Amniotic stem cell (primary cell): ENCODE data around the gene POM121L12.

Source experiments
- DNase-seq: peaks from one replicate; lab custom pipeline; 2025; lab: John Stamatoyannopoulos, UW

Gene POM121L12

GRCh38 chr7:53035499-53036412 lies at the start of gene POM121L12:
Gene POM121L12 (plus strand): TSS chr7:53035633. CDS start chr7:53035672, 39 bp downstream.
- no peak for DNase-seq

- DNase-seq = no peak
These were observed 43.4 kb upstream of the POM121L12 start for GRCh38 chr7:52992001-52992400.

GRCh38 chr7:52992479-52993162 lies 42.8 kb upstream of the POM121L12 start:
- DNase-seq = no peak

GRCh38 chr7:52995676-52996075 lies 39.8 kb upstream of the POM121L12 start:
- DNase-seq = no peak

GRCh38 chr7:53001221-53001620 lies 34.2 kb upstream of the POM121L12 start:
- no peak for DNase-seq

- no peak for DNase-seq
These were observed 33.0 kb upstream of the POM121L12 start for GRCh38 chr7:53002389-53002788.

- DNase-seq = no peak
These were observed 31.6 kb upstream of the POM121L12 start for GRCh38 chr7:53003653-53004445.

GRCh38 chr7:53013925-53014324 lies 21.5 kb upstream of the POM121L12 start:
- DNase-seq = no peak

DNA sequence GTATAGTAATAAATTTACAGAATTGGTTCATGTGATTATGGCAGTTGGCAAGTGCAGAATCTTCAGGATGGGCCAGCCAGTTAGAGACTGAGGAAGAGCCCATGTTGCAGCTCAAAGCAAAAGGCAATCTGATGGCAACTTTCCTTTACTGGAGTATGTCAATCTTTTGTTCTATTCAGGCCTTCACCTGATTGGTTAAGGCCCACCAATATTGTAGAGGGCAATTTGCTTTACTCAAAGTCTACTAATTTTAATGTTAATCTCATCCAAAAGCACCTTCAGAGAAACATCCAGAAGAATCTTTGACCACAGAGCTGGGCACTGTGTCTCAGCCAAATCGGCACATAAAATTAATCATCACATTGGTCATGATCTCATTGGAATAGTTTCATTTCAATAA lies 20.0 kb upstream of the POM121L12 start:
- no peak for DNase-seq

GRCh38 chr7:53022893-53023292 lies 12.5 kb upstream of the POM121L12 start:
- DNase-seq = no peak

DNA sequence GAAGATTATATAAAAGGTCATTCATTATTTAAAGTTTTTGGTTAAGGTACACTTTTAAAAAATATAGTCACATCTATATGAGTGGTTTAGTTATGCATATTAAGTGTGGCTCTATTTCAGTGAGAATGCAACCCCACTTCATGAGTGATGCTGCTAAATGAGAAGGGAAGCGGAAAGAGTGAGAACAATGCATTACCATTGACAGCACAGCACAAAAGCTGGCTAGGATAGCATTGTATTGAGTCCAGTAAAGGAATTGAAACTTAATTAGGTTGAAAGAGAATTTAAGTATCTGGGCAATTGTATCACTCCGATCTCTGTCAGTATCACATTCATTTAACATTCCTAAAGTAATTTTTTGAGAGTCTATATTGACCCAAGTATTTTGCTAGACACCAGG lies 13.2 kb downstream of the POM121L12 start:
- DNase-seq = no peak

- no peak for DNase-seq
These were observed 15.0 kb downstream of the POM121L12 start for GRCh38 chr7:53050433-53050832.

GRCh38 chr7:53059591-53059990 lies 24.2 kb downstream of the POM121L12 start:
- no peak for DNase-seq

DNA sequence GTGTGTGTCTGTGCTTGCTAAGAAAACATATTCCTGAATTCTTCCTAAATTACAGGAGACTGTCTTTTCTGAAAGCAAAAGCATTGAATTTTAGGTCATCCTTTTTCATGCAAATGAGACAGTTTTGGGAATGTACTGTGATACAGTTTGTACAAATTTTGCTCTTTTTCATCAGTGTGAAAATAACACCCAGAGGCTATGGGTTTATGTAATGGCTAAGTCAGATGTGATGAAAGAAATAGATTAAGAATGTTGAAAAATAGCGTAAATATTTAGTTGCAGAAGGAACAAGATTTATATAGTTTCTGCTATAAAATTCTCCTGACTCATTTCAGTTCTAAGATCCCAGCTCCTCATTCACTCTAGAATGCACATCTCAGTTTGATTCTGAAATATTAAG lies 24.6 kb downstream of the POM121L12 start:
- DNase-seq = no peak

DNA sequence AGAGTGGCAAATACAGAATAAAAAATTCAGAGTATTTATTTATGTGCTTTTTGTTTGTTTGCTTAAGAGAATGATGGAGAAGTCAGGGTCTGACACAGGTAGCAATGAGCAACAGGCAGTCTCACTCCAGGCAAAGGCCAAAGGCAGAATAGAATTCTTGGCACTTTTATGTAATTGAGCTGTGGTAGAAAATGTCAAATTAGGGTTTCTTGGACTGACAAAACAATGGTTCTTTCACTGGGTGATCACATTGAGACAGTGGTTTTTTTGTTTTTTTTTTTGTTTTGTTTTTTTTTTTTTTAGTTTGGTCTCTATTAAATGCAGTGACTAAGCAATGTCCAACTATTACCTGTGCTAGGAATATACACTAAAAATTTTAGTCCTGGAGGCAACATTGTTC lies 27.4 kb downstream of the POM121L12 start:
- no peak for DNase-seq

DNA sequence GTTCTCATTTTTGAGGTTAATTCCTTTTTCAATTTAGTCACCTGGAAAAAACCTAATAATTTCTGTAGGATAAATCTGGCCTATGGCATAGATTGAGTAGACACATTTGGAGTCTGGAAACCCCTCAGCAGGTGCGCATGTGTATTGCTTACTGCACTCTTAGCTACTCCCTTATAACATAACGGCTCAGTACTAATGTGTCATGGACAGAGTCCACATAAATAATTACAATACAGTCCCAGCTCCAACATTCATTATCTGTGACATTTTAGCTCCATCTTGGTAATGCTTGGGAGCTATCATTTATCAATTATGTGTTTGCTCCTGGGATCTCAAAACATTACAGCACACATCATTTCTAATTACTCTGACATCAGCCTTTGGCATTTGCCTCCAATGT lies 33.2 kb downstream of the POM121L12 start:
- no peak for DNase-seq

- no peak for DNase-seq
These were observed 35.5 kb downstream of the POM121L12 start for GRCh38 chr7:53070883-53071282.
